Measurements from ENCODE around the gene ART4. TPM values are rescaled to one million over a fixed set of nuclear protein-coding genes. Genes with fewer than 3 reads are reported as not detected.

The ART4 gene
- total and polyA plus RNA-seq, 2 donors from 2014 or later: 2.6 to 3.0 TPM

DNA sequence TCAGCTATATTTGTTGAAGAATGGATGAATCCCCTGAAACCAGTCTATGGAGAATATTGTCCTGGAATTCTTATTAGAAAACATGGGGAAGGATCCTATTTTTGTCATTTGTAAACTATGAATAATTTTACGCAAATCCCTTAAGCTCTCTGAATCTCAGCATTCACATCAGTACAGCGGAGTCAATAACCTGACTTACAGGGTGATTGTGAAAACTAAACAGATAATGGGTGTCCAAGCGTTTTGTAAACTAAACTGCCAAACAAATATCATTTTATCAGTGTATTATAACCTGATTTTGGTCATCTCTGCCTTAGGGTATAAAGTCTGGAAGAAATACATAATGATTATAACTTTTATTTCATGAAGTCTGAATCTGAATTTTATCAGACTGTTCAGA lies 10.0 kb downstream of the ART4 start:
- H3K36me3 ChIP-seq (ENCODE audit: control insufficient read depth in 2 of 3, insufficient read depth in 3 of 3, low read length in 3 of 3): no peaks in the 10 kb centered on the region
- DNase-seq: no peak

DNA sequence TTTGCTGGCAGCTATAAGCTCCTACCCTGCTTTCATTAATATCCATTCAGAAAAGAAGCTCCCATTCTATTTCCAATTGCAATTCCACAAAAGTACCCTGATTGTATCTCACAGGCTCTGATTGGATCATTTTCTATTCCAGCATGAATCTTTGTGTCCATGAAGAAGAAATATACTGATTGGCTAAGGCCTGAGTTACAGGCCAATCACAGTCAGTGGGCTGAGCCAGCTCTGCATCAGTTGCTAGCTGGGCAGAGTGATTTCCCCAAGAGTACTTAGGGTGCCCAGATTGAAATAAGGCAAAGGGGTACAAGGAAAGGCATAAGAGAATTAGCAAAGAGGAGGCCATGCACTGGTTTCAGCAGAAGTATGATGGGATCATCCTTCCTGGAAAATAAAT lies 14.4 kb downstream of the ART4 start:
- no peak overlapping the region for H3K27ac ChIP-seq (ENCODE audit: low read depth in 2 of 2, low read length in 2 of 2)
- H3K9me3 ChIP-seq (ENCODE audit: control insufficient read depth in 2 of 3, insufficient read depth in 1 of 3, low read length in 3 of 3): no peaks in the 10 kb centered on the region
- TF ChIP-seq, protein P1, sequence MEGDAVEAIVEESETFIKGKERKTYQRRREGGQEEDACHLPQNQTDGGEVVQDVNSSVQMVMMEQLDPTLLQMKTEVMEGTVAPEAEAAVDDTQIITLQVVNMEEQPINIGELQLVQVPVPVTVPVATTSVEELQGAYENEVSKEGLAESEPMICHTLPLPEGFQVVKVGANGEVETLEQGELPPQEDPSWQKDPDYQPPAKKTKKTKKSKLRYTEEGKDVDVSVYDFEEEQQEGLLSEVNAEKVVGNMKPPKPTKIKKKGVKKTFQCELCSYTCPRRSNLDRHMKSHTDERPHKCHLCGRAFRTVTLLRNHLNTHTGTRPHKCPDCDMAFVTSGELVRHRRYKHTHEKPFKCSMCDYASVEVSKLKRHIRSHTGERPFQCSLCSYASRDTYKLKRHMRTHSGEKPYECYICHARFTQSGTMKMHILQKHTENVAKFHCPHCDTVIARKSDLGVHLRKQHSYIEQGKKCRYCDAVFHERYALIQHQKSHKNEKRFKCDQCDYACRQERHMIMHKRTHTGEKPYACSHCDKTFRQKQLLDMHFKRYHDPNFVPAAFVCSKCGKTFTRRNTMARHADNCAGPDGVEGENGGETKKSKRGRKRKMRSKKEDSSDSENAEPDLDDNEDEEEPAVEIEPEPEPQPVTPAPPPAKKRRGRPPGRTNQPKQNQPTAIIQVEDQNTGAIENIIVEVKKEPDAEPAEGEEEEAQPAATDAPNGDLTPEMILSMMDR (IDR thresholded peaks at IDR 0.05; ENCODE audit: borderline replicate concordance, extremely low read depth, insufficient read depth): no peak
- H3K4me3 ChIP-seq (ENCODE audit: low read length in 3 of 3): no peak overlapping the region
- DNase-seq (no peak), FAIRE-seq (no peak)
- no peaks in the 10 kb centered on the region for H3K36me3 ChIP-seq (ENCODE audit: control insufficient read depth in 2 of 3, insufficient read depth in 3 of 3, low read length in 3 of 3)
- no peaks in the 10 kb centered on the region for H3K27me3 ChIP-seq (ENCODE audit: control insufficient read depth, insufficient read depth, low read length)
- no peak overlapping the region for H3K9ac ChIP-seq (ENCODE audit: low read length in 3 of 3)
- no peaks in the 10 kb centered on the region for H3K4me1 ChIP-seq (ENCODE audit: control insufficient read depth in 2 of 3, insufficient read depth in 2 of 3, low read depth in 1 of 3, low read length in 3 of 3)
- intact Hi-C loops (cut with DNase I): no loop called here

More for the DNA sequence above, 10.0 kb downstream of the ART4 start:
- intact Hi-C loops (cut with DNase I): no loop called here
- Histone ChIP-seq H3K27ac (ENCODE audit: low read depth in 2 of 2, low read length in 2 of 2) (no peak overlapping the region), H3K9ac (ENCODE audit: low read length in 3 of 3) (no peak overlapping the region), H3K27me3 (ENCODE audit: control insufficient read depth, insufficient read depth, low read length) (no peaks in the 10 kb centered on the region), H3K4me1 (ENCODE audit: control insufficient read depth in 2 of 3, insufficient read depth in 2 of 3, low read depth in 1 of 3, low read length in 3 of 3) (no peaks in the 10 kb centered on the region), H3K9me3 (ENCODE audit: control insufficient read depth in 2 of 3, insufficient read depth in 1 of 3, low read length in 3 of 3) (no peaks in the 10 kb centered on the region), H3K4me3 (ENCODE audit: low read length in 3 of 3) (no peak overlapping the region)
- TF ChIP-seq, protein P1 (IDR thresholded peaks at IDR 0.05; ENCODE audit: borderline replicate concordance, extremely low read depth, insufficient read depth): no peak
- FAIRE-seq: no peak

DNA sequence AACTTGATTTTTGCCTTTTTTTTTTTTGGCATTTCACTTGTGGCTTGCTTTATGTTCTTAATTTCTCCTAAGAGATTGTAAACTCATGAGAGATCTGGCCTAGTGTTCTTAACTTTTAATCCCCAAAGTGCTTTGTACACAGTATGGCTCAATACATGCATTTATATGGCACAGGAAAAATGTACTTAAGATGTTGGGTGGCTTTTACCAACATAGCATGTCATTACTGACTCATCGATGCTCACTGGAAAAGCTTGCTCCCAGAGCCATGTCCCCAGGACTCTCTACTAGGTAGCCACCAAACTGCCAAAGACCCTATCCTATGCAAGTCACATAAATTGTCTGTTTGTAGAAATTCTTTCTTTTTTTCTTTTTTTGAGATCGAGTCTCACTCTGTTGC lies 16.3 kb downstream of the ART4 start:
- DNase-seq: no peak
- Histone ChIP-seq H3K27ac (ENCODE audit: low read depth in 2 of 2, low read length in 2 of 2) (no peak overlapping the region), H3K36me3 (ENCODE audit: control insufficient read depth in 2 of 3, insufficient read depth in 3 of 3, low read length in 3 of 3) (no peaks in the 10 kb centered on the region), H3K4me1 (ENCODE audit: control insufficient read depth in 2 of 3, insufficient read depth in 2 of 3, low read depth in 1 of 3, low read length in 3 of 3) (no peaks in the 10 kb centered on the region), H3K9me3 (ENCODE audit: control insufficient read depth in 2 of 3, insufficient read depth in 1 of 3, low read length in 3 of 3) (no peaks in the 10 kb centered on the region), H3K9ac (ENCODE audit: low read length in 3 of 3) (no peak overlapping the region), H3K4me3 (ENCODE audit: low read length in 3 of 3) (no peak overlapping the region), H3K27me3 (ENCODE audit: control insufficient read depth, insufficient read depth, low read length) (no peaks in the 10 kb centered on the region)
- intact Hi-C loops (cut with DNase I): no loop called here
- FAIRE-seq: no peak
- TF ChIP-seq, protein P1 (IDR thresholded peaks at IDR 0.05; ENCODE audit: borderline replicate concordance, extremely low read depth, insufficient read depth): no peak

DNA sequence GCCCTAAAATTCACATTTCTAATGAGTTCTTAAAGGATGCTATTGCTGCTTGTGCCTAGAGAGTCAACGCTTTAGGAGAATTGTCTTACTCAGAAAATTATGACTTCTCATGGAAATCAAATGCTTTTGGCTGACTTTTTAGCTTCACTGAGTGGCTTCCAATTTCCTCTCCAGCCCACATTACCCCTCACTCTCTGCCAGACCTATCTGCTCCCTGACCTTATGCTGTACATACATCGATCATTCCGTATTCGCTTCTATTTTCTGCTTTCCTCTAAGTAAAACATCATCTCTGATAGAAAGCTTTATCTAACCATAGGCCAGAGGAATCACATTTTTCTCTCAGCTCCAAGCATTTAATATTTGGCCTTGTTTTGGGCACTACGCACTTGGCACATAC lies 16.8 kb downstream of the ART4 start:
- intact Hi-C loops (cut with DNase I): no loop called here
- Histone ChIP-seq H3K27me3 (ENCODE audit: control insufficient read depth, insufficient read depth, low read length) (no peaks in the 10 kb centered on the region), H3K27ac (ENCODE audit: low read depth in 2 of 2, low read length in 2 of 2) (no peak overlapping the region), H3K9me3 (ENCODE audit: control insufficient read depth in 2 of 3, insufficient read depth in 1 of 3, low read length in 3 of 3) (no peaks in the 10 kb centered on the region), H3K36me3 (ENCODE audit: control insufficient read depth in 2 of 3, insufficient read depth in 3 of 3, low read length in 3 of 3) (no peaks in the 10 kb centered on the region), H3K4me3 (ENCODE audit: low read length in 3 of 3) (no peak overlapping the region), H3K4me1 (ENCODE audit: control insufficient read depth in 2 of 3, insufficient read depth in 2 of 3, low read depth in 1 of 3, low read length in 3 of 3) (no peaks in the 10 kb centered on the region), H3K9ac (ENCODE audit: low read length in 3 of 3) (no peak overlapping the region)
- DNase-seq (no peak), FAIRE-seq (no peak)
- TF ChIP-seq, protein P1 (IDR thresholded peaks at IDR 0.05; ENCODE audit: borderline replicate concordance, extremely low read depth, insufficient read depth): no peak
